ENCODE data around the gene AHI1.

The AHI1 gene

DNA sequence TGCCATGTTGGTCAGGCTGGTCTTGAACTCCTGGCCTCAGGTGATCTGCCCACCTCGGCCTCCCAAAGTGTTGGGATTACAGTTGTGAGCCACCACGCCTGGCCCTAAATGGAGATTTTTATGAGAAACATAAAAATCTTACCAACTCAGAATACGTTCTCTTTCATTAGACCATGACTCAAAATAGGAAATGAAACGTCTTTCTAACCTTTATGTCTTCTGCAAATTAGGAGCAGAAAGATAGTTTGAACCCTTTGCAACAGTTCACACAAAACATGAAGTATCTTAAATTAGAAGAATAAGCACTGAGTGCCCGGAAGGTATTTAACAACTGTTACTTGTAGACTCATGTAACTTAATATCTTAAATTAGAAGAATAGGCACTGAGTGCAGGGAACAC lies 48.3 kb downstream of the AHI1 start:
- DNase-seq = no peak

DNA sequence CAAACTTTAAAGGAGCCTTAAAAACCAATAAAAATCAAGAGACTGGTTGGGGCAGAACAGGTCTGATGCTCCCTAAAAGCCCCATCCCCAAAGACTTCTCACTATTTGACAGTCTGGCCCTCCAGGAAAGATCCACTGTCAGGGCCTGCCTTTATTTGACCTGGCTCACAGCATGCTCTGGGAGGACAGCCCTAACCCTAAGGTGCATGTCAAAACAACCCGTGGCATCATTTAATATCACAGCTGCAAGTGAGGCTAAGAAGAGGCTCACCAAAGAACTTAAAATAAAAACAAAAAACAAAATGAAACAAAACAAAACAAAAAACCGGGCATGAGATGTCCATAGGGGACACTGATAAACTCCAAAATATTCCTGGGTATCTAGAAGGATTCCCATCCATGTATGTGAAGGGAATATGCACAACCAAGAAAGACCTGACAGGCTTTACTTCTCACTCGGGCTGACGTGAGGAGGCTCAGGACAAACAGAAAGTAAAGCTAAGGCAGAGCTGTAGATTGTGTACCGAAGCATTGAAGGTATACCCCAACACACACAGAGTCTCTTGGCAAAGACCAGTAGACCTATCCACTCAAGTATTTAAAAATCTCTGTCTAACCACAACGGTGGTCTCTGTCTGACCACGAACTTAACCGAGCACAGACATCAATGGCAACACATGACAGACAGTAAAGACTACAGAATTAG lies 57.3 kb downstream of the AHI1 start:
- DNase-seq = no peak

DNA sequence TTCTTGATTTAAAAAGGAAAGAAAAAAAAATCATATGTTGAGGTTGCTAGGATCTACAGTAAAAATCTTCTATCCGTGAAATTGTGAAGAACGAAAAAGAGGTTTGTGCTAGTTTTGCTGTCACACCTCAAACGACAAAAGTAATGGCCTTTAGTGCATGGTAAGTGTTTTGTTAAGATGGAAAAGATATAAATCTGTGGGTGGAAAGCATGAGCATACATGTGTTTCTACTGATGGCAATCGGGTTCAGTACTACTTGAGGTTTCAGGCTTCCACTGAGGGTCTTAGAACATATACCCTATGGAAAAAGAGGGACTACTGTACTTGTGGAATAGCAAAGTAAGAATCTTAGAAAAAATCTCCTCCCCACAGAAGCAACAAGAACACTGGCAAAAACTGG lies 58.0 kb downstream of the AHI1 start:
- DNase-seq = no peak

DNA sequence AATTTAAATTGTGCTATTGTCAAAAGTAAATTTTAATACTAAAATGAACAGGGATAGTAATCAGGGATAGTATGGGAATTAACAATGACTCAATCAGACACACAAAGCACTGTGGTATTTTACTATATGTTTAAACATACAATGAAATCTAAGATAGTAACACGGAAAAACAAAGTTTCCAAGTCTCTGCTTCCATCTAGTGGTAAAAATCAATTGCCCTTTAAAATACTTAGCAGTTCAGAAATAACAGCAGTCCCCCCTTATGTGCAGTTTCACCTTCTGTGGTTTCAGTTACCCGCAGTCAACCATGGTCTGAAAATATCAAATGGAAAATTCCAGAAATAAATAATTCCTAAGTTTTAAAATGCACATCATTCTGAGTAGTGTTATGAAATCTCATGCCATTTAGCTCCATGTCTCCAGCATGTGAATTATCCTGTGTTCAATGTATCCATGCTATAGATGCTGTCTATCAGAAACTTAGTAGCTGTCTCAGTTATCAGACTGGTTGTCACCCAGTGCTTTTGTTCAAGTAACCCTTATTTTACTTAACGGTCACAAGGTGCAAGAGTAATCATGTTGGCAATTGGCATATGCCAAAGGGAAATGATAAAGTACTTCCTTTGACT lies 58.5 kb downstream of the AHI1 start:
- no peak for DNase-seq

DNA sequence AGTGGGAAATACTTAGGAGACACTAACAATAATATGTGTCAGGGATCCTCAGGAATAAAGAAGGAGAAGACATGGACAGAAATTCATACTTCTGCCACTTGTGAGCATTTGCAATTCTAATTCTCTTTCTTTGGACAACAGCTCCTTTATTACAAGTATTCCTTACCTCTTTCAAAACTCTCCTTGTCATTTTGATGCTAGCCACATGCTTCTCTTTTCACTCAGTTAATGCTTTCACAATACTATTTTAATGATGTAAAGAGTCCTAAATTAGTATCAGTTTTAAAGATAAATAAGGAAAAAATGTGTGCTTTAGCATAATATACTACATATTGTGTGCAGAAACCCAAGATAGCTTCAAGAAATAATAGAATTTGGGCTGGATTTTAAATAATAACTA lies 62.5 kb downstream of the AHI1 start:
- no peak for DNase-seq

DNA sequence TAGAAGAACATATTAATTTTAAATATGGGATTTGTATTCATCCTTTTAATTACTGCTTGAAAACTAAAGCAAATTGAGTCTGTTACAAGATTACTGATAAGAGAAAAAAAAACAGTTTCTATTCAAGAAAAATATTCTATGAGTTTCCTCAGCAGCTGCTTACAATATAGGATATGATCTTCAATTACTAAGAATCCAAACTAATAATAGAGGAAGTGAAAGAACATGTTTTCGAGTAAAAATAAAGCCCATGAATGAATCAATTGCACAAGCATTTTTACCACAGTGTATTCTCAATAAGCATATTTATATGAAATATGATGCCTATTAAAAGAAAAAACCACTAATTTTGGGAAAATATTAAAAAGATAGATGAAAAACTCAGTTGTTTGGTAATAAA lies 63.4 kb downstream of the AHI1 start:
- no peak for DNase-seq

DNA sequence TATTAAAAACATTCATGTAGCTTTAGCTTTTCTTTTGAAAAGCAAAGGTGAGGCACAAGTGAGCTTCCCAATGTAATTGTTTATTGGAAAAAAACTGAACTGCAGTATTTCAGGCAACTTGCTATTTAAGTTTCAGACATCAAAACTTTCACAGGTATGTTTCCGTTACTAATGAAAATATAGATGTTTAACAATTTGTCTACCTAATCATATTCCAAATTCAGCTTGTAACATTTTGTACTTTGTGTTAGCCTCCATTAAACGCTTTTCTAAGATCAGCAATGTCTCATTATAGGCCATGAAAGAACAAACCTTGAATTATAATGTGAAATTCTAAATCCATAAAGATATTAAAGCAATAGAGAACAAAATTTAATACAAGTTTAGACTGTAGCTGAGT lies 69.5 kb downstream of the AHI1 start:
- no peak for DNase-seq

DNA sequence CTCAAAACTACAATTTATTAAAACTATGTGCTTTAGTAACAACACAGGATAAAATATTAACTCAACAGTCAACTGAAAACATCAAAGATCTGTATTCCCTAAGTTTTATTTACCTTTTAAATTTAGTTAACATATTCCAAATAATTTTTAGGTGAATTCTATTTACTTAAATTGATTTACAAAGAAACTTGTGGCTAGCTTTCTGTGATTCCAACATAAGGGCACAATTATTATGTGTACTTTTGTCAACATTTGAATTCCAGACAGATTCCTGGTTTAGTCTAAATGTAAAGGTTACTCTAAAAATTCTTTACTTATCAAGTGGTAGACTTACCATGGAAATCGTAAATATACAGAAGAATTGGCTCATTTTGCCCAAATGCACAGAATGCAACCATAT lies 70.7 kb downstream of the AHI1 start:
- no peak for DNase-seq

DNA sequence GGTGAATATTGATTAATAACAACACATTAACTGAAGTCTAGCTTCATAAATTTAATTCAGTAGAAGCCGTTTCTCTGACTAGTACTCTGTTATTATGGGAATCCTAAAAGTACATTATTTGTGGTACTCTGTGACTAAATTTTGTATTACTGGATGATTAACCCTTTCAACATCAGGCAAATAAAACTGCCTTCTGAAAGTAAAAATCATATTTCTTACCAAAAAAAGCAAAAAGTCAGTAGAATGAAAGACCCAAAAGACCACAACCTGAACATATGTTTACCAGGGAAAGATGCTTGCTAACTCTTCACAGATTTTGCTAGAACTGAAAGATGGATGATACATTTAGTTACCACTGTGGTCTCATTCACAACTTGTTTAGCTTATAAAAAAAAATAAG lies 73.2 kb downstream of the AHI1 start:
- DNase-seq = no peak

DNA sequence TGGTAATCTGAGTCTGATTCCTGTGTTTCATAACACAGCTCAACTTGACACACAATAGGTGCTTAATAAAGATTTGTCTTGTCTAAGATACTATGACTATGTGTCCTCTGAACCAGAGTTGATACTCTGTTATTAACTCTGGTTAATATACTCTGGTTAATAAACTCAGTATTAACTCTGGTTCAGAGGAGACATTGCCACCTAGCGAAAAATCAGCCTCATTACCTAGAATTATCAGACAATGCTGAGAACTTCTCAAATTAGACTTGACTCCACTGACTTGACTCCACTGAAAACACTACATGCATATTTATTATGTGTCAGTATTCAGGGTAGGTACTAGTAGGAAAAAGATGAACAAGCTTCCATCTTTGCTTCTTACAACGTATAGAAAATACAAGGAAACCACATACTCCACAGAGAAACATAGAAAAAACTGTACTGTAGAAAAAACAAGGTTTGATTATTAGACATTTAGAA lies 73.9 kb downstream of the AHI1 start:
- no peak for DNase-seq

DNA sequence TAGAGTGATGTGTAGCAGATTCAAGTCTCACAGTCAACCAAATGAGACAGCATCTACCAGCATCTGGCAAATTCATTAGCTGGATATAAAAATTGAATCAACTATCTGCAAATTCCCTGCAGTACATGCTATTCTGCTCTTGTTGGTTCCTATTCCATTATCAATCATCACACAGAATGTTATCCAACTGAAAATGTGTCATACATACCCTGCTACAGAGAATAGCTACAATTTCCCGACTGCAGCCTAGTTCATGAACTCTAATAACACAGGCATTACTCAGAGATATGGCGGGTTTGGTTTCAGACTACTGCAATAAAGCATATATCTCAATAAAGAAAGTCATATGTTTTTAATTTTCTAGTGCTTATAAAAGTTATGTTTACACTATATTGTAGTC lies 78.4 kb downstream of the AHI1 start:
- no peak for DNase-seq

DNA sequence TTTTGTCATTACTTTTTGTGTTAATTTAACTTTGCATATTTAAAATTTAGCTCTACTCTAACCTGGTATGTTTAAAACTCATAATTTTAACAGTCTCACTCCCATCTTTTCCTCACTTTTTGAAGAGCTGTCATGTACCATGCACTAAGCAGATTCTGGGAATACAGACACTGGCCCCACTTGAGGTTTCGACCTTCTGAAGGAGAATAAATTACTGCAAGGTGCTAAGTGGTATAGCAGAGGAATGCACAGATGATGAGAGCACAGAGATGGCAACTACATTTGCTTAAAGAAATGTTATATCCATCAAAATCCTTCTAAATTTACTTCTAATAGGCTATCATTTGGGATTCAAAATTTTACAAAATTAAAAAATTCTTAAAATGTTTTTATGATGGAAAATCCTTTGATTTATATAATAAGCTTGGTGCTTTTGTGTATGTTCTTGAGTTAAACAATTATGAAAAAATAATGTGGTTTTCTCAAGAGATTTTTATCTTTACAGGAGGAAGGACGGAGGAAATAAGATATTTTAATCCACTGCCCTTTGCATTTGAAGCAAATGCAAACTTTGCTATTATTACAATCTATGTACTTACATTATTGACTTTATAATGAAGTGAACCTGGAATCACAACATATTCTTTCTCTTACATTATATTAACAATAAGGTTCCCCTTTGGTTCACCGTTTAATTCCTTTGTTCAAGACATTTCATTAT lies 79.3 kb downstream of the AHI1 start:
- no peak for DNase-seq

DNA sequence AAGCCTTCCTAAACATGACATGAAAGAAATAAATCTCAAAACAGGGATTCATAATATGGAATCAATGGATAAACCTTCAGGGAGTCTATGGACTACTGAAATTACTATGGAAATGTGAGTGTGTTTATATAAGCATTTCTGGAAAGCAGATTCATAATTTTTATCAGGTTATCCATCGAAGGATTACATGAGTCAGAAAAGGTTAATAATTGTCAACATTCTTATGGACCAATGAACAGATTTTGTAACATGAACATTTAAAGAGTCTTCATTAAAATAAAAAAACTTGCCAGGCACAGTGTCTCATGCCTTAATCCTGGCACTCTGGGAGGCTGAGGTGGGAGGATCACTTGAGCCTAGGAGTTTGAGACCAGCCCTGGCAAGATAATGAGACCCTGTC lies 84.8 kb downstream of the AHI1 start:
- DNase-seq = no peak

DNA sequence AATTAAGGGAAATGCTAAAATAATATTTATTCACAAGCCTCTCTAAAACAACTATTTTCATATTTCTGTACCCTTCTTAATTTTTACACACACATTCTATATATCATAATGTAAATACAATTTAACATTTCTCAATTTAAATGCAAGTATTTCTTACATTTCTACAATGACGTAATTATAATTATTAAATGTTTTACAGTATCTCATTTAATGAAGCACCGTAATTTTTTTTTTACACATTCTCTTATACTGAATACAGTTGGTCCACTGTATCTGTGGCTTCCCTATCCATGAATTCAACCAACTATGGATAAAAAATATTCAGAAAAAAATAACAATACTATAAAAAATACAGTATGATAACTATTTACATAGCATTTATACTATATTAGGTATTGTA lies 85.7 kb downstream of the AHI1 start:
- no peak for DNase-seq

DNA sequence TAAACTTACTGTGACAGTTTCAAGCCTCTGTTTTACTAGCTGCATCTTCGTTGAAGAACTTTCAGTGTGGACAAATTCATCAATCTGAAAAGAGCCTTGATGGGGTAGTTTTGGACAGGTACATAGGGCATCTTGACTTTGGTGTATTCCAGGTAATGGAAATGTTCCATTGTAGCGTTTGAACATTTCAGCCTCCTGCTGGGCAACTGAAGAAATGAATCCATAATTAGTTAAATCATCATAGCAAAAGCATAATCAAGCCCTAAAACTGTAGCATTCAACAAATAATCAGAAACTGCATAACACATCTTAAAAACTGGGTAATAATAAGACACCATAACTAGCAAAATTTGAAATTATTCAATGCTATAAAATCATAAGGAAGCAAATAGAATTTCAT lies 86.2 kb downstream of the AHI1 start:
- DNase-seq = no peak

DNA sequence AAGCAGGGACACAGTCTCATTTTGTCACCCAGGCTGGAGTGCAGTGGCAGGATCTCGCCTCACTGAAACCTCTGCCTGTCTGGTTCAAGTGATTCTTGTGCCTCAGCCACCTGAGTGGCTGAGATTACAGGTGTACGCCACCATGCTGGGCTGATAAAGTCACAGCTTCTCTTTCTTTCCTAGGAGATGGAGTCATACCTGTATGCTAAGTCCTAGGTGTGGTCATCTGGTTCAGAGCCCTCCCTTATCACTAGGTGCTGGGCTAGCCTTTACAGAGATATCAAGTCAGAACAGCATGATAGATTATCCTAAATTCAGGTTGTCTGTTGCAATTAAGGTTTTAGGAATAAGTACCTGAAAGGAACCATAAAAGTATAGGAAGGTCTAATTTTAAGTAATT lies 86.7 kb downstream of the AHI1 start:
- no peak for DNase-seq

DNA sequence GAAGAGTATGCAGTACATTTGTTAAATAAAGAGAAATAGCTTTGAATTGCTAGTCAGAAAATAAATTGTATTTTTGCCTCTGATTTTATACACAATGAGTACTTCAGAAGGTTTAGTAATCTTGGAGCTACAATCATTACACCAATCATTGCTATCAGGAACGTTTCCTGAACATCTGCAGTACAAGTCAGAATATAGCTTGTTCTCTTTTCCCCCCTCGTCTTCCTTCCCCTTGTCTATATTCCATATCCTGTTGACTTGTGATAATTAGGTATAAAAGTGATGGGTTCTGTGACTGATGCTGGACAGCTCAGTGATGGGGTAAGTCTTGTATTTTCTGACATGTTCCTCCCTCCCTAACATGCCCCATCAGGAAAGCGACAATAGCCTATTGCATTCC lies 94.0 kb downstream of the AHI1 start:
- no peak for DNase-seq

DNA sequence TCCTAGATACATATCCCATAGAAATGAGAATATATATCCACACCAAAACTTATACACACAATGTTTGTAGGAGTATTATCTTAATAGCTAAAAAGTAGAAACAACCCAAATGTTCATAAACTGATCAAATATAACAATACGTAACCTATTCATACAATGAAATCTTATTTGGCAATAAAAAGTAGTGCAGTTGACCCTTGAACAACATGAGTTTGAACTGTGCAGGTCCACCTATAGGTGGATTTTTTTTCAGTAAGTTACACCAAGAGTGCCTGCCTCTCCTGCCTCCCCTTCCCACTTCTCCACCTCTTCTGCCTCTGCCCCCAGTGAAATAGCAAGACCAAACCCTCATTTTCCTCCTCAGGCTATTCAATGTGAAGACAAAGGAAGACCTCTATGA lies 95.2 kb downstream of the AHI1 start:
- DNase-seq = no peak

DNA sequence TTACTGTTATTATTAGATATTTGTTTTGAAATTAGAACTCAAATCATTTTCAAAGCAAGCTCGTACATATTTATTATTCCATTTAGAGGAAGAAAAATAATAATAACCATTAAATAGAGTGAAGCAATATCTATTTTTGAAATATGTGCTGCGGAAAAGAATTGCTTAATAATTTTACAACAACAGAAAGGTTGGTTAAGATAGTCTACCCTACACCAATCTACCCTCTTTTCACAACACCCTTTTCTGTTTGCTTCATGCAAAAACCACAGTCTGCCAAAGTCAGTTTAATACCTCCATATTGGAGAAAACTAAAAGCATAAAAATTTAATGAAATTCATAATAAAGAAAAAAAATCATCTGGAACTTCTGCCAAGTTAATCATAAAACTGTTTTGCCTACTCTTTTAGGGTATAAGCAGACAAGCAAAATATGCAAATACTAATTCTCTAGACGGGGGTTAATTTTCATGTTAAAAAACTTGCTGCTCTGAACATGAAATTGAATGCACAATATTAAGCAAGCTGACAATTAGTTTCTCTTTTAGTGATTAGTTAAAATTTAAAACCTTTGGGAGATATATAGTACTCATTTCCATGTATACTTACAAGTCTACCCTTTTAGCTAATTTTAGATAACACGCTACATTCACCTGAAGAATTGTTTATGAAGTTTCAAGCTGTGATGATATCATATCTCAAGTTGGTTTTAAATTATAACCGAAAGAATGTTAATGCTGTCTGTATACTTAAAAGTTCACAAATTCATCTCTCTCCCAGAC lies 100.2 kb downstream of the AHI1 start:
- DNase-seq = no peak

DNA sequence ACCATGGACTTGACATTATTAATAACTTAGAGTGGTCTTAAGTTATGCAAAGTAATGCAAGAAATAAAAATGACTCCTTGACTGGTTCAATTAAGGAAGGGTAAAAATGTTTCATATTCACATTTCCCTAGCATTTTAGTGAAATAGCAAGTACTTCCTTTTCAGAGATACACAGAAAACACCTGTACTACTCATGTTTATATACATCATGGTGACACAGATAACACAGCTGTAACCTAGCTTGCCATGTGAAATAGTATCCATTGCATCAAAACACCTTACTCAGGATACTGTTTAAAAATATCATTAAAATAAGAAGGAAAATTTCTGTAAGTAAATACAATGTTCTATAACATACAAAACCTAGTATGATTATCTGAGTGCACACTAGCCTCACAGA lies 102.4 kb downstream of the AHI1 start:
- no peak for DNase-seq

DNA sequence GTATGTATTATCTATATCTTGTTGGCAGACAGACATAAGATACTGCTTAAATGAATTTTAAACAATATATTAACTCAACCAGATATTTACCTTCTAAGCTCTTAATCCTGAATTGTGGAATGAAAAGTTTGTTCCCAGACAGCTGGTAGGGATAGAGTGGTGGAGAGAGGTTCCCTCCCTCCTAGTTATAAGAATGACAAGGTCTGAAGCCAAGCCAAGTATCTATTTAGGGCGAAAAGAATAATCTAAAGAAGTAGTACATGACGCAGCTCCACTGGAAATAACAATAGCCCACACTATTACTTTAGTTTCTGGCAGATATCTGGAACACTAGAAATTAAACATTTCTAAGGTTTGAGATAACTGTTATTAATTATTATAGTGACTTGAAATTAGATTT lies 104.3 kb downstream of the AHI1 start:
- DNase-seq = no peak

DNA sequence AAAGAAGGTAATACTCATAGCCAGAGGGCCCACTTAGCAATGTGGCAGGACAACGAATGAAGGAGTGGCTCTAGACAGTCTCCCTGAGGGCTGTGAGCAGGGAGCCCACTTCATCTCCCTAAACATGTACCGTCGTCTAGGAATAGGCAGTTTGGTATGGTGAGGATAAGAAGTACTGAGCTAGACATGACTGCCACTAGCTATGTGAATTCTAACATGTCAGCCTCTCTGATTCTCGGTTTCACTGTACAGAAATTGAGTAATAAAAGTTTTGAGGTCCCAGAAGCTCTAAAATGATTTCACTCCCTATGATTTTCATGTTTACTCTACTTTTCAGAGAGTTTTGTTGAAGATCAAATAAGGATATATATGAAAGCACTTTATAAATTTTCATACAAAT lies 107.1 kb downstream of the AHI1 start:
- DNase-seq = no peak

DNA sequence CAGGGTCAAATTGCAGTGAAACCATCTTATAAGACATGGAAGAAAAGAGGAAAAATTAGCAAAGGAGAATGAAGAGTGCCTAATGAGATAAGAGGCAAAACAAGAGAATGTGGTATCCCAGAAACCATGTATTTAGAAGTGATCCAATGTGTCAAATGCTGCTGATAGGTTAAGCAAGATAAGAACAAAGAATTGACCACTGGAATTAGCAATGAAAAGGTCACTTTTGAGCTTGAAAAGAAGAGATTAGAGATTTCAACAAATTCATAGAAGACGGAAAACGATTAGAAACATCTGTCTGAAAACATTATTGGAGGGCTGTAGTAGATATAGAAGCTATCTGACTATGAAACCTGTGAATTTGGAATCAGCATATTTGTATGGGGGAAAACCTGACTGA lies 112.2 kb downstream of the AHI1 start:
- no peak for DNase-seq

DNA sequence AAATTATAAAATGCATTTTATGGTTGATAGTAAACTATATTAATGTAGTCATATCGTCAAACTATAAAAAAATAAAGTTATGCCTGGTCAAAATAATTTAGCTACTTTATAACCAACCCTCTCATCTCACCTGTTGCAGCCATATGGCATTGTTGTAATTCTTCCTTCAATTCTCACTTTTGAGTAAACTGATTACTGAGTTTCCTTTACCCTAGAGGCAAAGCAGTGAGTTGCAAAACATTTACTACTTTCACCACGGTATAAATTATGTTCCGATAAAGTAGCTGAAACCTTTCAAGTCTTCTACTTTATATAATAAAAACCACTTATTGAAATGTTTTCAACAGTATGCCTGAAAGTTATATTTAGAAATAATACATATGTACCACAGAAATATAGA lies 113.8 kb downstream of the AHI1 start:
- DNase-seq = no peak
